GM13977 (cell line): ENCODE results near the gene PTPN12.

Experiments
- DNase-seq: peaks from one replicate; pipeline ENCODE4 v3.0.0; 2012; ENCODE audit warnings: low spot score
- in situ Hi-C: fragments of 300-500 bp; cut with MboI; formaldehyde crosslinking; loops from one replicate; pipeline ENCODE4 v1.12.0; 2022; ENCODE audit warnings: low sequenced_read_pairs, low pct_unique_long_range_greater_than_20kb, mixed read lengths, inconsistent platforms; ENCODE audit not compliant: unreplicated experiment
- TF ChIP-seq, protein P1 (sequence below): IDR thresholded peaks from 2 replicates; pipeline ENCODE4 v1.5.1; 2012; ENCODE audit warnings: mild to moderate bottlenecking, control low read depth; ENCODE audit not compliant: insufficient read depth; ENCODE audit errors: extremely low read depth, missing control alignments

PTPN12 gene

DNA sequence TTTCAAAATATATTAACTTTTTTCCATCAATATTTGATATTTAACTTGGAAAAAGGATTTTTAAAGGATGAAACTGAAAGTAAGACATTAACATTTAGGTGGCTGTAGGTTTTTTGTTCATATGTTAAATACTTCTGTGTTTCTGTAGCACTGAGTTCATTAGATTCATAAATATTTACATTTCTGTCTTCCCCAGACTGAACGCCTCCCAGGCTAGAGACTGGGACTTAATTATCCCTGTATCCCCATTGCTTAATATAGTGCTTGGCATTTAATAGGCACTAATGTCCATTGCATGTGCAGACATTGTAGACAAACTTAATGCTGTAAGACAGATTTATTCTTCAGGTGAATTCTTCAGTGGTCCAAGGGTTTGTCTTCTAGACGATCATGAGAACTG, 7.4 kb downstream of the PTPN12 start:
- DNase-seq = no peak
- in situ Hi-C loops = no loop called here
- TF ChIP-seq, protein P1, sequence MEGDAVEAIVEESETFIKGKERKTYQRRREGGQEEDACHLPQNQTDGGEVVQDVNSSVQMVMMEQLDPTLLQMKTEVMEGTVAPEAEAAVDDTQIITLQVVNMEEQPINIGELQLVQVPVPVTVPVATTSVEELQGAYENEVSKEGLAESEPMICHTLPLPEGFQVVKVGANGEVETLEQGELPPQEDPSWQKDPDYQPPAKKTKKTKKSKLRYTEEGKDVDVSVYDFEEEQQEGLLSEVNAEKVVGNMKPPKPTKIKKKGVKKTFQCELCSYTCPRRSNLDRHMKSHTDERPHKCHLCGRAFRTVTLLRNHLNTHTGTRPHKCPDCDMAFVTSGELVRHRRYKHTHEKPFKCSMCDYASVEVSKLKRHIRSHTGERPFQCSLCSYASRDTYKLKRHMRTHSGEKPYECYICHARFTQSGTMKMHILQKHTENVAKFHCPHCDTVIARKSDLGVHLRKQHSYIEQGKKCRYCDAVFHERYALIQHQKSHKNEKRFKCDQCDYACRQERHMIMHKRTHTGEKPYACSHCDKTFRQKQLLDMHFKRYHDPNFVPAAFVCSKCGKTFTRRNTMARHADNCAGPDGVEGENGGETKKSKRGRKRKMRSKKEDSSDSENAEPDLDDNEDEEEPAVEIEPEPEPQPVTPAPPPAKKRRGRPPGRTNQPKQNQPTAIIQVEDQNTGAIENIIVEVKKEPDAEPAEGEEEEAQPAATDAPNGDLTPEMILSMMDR = no peak

DNA sequence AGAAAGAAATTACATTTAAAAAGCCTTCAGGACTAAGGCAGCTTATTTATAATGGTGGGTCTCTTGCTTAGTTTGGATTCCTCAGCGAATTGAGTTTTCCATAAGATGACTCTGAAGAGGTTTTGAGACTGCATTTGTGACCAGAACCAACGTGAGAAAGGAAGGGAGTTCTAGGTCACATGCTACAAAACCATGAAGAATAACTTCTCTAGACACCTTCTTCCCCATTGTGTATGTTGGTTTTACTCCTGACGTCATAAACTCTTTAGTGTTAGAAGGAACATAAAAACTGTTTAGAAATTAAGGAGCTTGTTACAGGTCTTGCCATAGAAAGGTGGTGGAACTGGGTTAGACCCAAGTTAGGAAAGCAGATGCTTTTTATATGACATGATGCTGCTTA, 11.1 kb downstream of the PTPN12 start:
- in situ Hi-C loops = no loop called here
- DNase-seq = no peak
- TF ChIP-seq, protein P1 = no peak

DNA sequence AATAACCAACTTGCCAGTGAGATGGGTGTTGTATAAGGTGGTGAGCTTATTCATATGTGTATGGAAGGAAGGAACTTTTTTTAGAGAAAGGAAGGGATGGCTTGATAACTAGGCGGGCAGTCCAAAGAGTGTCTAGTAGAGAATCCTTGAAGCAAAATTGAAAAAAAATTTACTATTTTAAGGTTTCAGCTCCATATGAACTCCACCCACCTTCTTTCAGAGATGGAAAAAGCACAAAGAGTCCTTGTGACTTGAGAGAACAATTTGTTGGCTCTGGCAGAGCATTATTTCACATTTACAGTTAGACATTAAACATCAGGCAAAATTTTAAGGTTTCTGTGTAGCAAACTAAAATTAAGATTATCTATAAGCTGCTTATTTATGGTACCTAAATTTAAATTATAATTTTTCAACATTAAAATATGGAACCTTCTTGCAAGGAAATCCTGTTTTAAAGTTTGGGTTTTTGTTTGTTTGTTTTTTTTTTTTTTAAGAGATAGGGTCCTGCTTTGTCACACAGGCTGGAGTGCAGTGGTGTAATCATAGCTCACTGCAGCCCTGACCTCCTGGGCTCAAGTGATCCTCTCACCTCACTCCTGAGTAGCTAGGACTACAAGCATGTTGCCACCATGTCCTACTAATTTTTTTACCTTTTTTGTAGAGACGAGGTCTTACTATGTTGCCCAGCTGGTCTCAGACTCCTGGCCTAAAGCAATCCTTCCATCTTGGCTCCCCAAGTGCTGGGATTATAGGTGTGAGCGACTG, 12.2 kb downstream of the PTPN12 start:
- in situ Hi-C loops = no loop called here
- TF ChIP-seq, protein P1 = no peak
- no peak for DNase-seq

DNA sequence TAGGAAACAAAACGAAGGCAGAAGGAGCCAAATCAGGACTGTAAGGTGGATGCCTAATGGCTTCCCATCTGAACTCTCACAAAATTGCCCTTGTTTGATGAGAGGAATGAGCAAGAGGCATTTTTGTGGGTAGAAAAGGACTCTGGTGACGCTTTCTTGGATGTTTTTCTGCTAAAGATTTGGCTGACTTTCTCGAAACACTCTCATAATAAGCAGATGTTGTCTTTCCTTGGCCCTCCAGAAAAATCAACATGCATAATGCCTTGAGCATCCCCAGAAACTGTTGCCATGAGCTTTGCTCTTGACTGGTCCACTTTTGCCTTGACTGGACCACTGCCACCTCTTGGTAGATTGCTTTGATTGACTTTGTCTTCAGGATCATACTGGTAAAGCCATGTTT, 13.5 kb downstream of the PTPN12 start:
- in situ Hi-C loops = no loop called here
- DNase-seq = no peak
- TF ChIP-seq, protein P1 = no peak

DNA sequence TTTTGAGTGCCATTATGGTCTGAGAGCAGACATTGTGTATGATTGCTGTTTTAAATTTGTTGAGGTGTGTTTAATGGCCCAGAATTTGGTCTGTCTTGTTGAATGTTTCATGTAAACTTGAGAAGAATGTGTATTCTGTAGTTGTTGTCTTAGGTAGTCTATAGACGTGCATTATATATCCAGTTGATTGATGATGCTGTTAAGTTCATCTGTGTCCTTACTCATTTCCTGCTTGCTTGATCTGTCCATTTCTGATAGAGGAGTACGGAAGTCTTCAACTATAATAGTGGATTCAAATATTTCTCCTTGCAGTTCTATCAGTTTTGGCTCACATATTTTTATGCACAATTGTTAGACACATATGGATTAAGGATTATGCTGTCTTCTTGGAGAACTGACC, 16.0 kb downstream of the PTPN12 start:
- TF ChIP-seq, protein P1 = no peak
- in situ Hi-C loops = no loop called here
- no peak for DNase-seq

DNA sequence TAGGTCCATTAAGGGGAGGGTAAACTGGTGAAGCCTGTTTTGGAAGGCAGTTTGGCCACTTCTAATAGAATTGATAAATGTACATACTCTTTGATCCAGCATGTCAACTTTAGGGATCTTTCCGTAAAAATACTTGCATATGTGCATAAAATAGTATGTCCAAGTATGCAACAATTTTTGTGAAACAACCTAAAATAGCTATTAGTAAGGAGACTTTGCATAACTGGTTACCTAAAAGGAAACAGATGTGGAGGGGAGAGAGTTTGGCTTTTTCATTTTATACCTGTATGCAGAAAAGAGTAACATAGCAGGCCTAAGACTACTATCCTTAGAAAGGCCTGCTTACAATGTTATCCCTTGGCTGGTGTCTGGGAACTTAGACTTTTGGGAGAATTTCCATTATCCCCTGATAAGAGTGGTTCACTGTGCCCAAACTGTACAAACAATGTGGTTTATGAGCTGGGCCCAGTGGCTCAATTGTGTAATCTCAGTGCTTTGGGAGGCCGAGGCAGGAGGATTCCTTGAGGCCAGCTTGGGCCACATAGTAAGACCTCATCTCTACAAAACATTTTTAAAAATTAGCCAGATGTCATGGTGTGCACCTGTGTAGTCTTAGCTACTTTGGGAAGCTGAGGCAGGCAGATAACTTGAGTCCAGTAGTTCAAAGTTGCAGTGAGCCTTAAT, 21.3 kb downstream of the PTPN12 start:
- TF ChIP-seq, protein P1 = no peak
- no peak for DNase-seq
- in situ Hi-C loops = no loop called here
